ENCODE data around the gene LRRC37A.
"Not testable (repeated sequence)": the region's sequence is repeated elsewhere in the genome, so short reads cannot be mapped to it uniquely, and the experiment has no call there.

LRRC37A gene

DNA sequence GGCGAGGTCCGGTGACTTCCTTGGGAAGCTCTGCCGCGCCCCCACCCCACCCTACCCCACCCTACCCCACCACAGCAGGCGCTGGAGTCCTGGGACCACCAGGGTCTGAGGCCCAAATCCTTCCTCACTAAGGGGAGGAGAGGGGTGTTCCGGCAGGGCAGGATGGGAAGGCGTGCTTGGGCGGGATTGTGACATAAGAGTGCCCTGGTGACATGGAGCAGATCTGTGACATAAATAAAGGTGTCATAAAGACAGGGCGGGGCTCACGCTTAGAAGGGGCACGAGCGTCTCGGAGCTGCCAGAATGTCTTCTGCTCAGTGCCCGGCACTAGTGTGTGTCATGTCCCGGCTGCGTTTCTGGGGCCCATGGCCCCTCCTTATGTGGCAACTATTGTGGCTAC is at the start of gene LRRC37A:
LRRC37A (plus strand) TSS at position 301 of the 400 bp plus-strand sequence; CDS start at position 304, 3 bp downstream.
- DNase-seq (ENCODE audit: low spot score): not testable (repeated sequence)

DNA sequence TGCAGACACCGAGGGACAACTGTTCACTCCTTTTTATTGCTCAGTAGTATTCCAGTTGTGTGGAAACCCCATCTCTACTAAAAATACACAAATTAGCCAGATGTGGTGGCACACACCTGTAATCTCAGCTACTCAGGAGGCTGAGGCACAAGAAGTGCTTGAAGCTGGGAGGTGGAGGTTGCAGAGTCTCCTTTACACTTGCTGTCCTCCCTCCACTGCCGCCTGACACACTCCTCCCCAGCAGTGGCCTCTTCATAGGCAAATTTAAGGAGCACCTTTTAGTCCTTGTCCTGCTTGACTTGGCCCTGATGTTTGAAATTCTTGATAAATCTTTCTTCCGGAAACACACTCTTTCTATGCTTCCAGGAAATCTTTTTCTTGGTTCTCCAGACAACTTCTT is 45.8 kb upstream of the LRRC37A start:
- DNase-seq (ENCODE audit: low spot score): not testable (repeated sequence)

GRCh38 chr17:46252804-46253203 is 42.1 kb upstream of the LRRC37A start:
- DNase-seq (ENCODE audit: low spot score): not testable (repeated sequence)

DNA sequence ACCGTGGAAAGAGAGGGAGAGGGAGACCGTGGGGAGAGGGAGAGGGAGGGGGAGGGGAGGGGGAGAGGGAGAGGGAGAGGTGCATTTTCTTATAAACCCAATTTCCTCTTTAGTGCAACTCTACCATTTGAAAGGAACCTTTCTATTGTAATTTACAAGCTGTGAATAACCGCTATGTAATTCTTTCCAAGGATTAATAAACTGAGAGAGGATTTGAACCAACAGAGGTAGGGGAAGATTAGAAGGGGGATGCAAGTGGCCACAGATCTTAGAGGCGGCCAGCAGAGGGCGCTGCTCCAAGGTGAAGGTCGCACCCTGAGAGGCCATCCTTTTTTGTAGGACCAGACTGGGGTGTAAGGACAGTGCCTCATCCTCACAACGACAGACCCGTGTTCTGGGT is 41.2 kb upstream of the LRRC37A start:
- peak; percentile 51 for DNase-seq (ENCODE audit: low spot score)

- DNase-seq (ENCODE audit: low spot score): not testable (repeated sequence)
Observed at GRCh38 chr17:46254215-46254614, 40.7 kb upstream of the LRRC37A start.

GRCh38 chr17:46256369-46256768 is 38.6 kb upstream of the LRRC37A start:
- DNase-seq (ENCODE audit: low spot score): not testable (repeated sequence)

DNA sequence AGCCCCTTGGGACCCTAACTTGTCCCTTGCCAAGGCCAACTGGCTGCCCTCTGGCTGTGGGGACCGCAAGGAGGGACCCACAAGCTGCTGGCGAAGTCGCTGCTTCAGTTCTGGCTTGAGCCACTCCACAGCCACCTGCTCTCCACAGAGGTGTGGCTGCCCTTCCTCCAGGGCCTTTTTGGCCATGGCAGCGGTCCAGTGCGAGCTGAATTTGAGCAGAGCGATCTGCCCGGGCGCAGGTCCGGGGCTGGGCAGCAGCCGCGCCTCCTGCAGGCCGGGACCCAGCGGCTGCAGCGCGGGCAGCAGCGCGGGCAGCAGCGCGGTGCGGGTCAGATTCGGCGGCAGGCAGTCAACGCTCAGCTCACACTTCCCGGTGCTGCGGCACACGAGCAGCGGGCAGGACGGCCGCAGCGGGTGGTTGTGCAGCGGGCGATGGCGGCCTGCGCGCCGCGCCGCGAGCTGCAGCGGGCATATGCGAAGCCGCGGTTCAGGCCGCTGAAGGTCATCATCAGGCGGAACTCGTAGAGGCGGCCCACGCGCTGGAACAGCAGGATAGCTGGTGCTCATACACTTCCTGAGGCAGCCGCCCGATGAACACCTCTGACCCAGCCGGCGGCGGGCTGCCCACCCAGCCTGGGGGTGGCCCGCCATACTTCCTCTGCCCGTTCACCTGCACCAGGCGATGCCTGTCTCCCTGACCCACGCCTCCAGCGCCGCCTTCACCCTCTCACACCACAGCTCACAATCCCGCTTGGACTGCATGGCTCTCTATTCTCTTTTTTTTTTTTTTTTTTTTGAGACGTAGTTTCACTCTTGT is 34.9 kb upstream of the LRRC37A start:
- DNase-seq (ENCODE audit: low spot score): not testable (repeated sequence)

GRCh38 chr17:46262271-46262670 is 32.7 kb upstream of the LRRC37A start:
- no peak for DNase-seq (ENCODE audit: low spot score)

- DNase-seq (ENCODE audit: low spot score): no peak
Observed at GRCh38 chr17:46264456-46265198, 30.3 kb upstream of the LRRC37A start.

GRCh38 chr17:46266063-46266655 is 28.8 kb upstream of the LRRC37A start:
- DNase-seq (ENCODE audit: low spot score): peak; percentile 48

DNA sequence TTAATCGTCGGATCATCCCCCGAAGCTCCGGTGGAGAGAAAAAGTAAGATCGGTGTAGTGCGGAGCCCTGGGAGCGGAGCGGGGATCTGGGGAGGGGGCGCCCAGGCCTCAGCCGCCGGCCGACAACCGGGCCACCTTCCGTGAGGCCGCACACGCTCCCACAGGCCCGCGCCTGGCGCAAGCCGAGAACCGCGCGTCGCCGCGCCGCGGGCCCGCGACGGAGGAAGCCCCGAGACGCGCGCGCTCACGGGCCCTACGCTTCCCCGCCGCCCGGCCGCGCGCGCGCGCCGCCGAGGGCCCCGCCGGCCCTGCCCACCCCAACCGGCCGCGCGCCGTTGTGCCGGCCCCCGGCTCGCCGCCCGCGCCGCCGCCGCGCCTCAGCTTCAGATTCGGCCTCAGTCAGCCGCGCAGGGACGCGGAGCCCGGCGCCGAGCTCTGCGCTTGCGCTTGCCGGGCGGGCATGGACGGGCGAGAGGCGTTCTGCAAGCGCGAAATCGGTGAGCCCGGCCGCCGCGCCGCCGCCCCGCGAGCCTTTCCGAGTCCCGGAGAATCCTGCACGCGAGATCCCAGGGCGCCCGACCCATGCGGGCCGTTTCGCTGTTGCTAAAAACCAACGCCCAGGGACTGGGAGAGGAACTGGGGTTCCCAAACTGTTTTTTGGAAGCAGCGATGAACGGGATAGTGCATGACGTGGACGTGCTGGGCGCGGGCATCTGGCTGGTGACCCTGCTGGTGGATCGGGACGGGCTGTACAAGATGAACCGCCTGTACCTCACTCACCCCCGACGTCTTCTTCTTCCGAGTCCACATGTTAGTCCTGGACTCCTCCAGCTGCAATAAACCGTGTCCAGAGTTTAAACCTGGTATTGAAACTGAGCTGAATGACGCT is 28.0 kb upstream of the LRRC37A start:
- peak; percentile 81 for DNase-seq (ENCODE audit: low spot score)

DNA sequence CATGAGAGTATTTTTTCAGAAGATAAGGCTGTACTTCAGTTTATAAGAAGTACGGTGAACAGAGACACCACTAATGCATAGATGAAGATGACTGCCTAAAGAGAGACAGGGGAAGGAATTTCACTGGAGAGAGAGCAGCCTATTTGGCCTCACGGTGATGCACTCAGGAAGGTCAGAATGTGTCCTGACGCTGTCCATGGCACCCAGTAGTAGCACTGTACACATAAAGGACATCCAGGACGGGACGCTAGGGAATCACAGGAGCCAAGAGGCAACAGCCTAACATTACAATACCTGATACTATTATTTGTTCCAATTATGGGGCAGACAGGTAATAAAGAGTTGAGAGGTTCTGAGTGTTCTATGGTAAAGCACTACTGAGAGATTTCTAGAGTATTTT is 24.9 kb upstream of the LRRC37A start:
- no peak for DNase-seq (ENCODE audit: low spot score)

DNA sequence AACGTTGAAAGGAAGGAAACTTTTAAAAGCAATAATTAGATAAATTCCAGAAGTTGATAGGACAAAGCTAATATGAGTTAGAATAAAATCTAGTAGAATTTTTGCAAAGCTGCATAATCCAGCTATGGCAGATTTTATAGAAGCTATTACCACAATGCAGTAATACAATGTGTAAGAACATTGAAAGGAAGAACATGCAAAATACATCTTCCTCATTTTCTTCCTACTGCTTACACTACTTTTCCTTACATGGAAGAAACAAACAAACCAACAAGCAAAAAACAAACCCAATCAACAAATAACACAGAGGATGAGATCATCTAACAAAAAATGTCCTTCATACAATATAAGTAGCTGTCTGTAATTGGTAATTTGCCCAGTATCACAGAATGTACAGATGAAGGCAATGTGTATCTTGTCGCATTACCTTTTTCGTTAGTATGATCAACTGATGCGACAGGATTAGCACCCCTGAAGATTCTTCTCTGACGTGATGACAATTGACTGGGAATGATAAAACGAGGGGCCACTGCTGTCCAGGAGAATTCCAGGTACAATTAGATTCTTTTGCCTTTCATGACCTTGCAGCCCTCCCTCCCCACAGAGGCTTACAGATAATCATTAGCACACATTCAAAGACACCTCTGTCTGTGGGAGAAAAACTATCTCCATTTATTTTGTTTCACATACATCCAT is 21.2 kb upstream of the LRRC37A start:
- DNase-seq (ENCODE audit: low spot score): no peak

DNA sequence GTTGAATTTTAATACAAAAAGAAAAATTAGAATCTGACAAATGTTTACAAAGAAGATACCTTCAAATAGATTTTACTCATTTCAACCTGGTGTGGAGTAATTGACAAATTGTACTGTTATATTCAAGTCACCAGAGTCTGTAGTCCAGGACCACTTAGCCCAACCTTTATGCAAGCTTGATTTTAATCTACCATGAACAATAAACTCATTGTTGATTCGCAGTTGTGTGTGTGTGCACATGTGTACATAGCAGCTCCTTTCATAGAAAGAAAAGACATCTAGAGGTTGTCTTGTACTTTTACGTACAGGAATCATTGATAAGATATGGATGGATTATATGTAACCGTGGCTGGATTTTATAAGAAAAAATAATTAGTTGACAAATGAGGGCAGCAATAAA is 20.7 kb upstream of the LRRC37A start:
- no peak for DNase-seq (ENCODE audit: low spot score)

GRCh38 chr17:46276728-46277479 is 18.0 kb upstream of the LRRC37A start:
- not testable (repeated sequence) for DNase-seq (ENCODE audit: low spot score)

DNA sequence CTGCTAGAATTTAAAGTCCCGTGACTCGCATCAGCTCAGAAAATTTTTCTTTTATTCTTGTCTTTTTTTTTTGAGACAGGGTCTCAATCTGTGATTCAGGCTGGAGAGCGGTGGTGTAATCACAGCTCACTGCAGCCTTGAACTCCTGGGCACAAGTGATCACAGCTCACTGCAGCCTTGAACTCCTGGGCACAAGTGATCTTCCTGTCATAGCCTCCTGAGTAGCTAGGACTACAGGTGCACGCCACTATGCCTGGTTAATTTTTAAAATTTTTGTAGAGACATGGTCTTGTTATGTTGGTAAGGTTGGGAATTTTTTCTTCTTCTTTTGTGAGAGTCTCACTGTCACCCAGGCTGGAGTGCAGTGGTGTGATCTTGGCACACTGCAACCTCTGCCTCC is 13.6 kb upstream of the LRRC37A start:
- DNase-seq (ENCODE audit: low spot score): not testable (repeated sequence)

- DNase-seq (ENCODE audit: low spot score): not testable (repeated sequence)
Observed at GRCh38 chr17:46282635-46283034, 12.3 kb upstream of the LRRC37A start.

- not testable (repeated sequence) for DNase-seq (ENCODE audit: low spot score)
Observed at GRCh38 chr17:46284467-46284866, 10.5 kb upstream of the LRRC37A start.

- not testable (repeated sequence) for DNase-seq (ENCODE audit: low spot score)
Observed at GRCh38 chr17:46285500-46285899, 9.4 kb upstream of the LRRC37A start.

- peak; percentile 95 for DNase-seq (ENCODE audit: low spot score)
Observed at GRCh38 chr17:46286764-46287221, 8.1 kb upstream of the LRRC37A start.
